Measurements from ENCODE around the gene MYRIP. TPM values are rescaled to one million over a fixed set of nuclear protein-coding genes. Genes with fewer than 3 reads are reported as not detected.
A peak's percentile ranks its signal among the peaks of the same experiment; 100 is the strongest.

The MYRIP gene
- total RNA-seq, 1 donor from 2014 or later, result 0.54 TPM

DNA sequence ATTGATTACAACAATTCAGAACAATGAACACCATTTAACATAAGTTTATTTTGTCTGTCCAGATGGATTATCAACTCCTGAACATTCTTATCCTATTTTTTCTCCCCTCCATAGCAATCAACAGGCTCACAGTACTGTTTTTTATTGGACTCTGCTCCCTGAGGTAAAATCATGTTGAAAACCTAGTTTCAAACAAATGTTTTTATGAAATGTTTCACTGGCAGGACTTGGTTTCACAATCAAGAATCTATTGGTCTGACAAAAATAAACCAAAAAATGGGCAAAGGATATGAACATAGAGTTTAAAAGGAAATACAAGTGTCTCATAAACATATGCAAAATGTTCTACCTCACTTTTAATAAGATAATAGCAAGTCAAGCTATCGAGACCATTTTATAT is 2.6 kb upstream of the MYRIP start:
- Mint-ChIP-seq H3K4me1 (peaks cover 19% of the 10 kb centered on the region), H3K9me3 (no peaks in the 10 kb centered on the region), H3K4me3 (peak overlapping the region; percentile 25), H3K27ac (ENCODE audit: unreplicated experiment) (no peak overlapping the region), H3K27me3 (ENCODE audit: low read depth) (peaks cover 81% of the 10 kb centered on the region), H3K36me3 (ENCODE audit: low read depth) (no peaks in the 10 kb centered on the region)
- TF ChIP-seq, protein P1, sequence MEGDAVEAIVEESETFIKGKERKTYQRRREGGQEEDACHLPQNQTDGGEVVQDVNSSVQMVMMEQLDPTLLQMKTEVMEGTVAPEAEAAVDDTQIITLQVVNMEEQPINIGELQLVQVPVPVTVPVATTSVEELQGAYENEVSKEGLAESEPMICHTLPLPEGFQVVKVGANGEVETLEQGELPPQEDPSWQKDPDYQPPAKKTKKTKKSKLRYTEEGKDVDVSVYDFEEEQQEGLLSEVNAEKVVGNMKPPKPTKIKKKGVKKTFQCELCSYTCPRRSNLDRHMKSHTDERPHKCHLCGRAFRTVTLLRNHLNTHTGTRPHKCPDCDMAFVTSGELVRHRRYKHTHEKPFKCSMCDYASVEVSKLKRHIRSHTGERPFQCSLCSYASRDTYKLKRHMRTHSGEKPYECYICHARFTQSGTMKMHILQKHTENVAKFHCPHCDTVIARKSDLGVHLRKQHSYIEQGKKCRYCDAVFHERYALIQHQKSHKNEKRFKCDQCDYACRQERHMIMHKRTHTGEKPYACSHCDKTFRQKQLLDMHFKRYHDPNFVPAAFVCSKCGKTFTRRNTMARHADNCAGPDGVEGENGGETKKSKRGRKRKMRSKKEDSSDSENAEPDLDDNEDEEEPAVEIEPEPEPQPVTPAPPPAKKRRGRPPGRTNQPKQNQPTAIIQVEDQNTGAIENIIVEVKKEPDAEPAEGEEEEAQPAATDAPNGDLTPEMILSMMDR (conservative IDR thresholded peaks at IDR 0.05), result no peak
- DNase-seq (ENCODE audit: low read depth, low spot score), result no peak

- Mint-ChIP-seq H3K4me1 (peaks cover 19% of the 10 kb centered on the region), H3K36me3 (ENCODE audit: low read depth) (no peaks in the 10 kb centered on the region), H3K27me3 (ENCODE audit: low read depth) (peaks cover 91% of the 10 kb centered on the region), H3K27ac (ENCODE audit: unreplicated experiment) (peak overlapping the region; percentile 79), H3K4me3 (peak overlapping the region; percentile 93), H3K9me3 (no peaks in the 10 kb centered on the region)
- peak; percentile 9 for DNase-seq (ENCODE audit: low read depth, low spot score)
- TF ChIP-seq, protein P1 (conservative IDR thresholded peaks at IDR 0.05), result no peak
Observed at GRCh38 chr3:39808467-39809180, 785 bp upstream of the MYRIP start.

GRCh38 chr3:39809995-39810595 is 686 bp downstream of the MYRIP start:
- Mint-ChIP-seq H3K4me1 (peaks cover 19% of the 10 kb centered on the region), H3K36me3 (ENCODE audit: low read depth) (no peaks in the 10 kb centered on the region), H3K27me3 (ENCODE audit: low read depth) (peaks cover 94% of the 10 kb centered on the region), H3K4me3 (peak overlapping the region; percentile 80), H3K9me3 (no peaks in the 10 kb centered on the region), H3K27ac (ENCODE audit: unreplicated experiment) (no peak overlapping the region)
- no peak for DNase-seq (ENCODE audit: low read depth, low spot score)
- TF ChIP-seq, protein P1 (conservative IDR thresholded peaks at IDR 0.05), result no peak

DNA sequence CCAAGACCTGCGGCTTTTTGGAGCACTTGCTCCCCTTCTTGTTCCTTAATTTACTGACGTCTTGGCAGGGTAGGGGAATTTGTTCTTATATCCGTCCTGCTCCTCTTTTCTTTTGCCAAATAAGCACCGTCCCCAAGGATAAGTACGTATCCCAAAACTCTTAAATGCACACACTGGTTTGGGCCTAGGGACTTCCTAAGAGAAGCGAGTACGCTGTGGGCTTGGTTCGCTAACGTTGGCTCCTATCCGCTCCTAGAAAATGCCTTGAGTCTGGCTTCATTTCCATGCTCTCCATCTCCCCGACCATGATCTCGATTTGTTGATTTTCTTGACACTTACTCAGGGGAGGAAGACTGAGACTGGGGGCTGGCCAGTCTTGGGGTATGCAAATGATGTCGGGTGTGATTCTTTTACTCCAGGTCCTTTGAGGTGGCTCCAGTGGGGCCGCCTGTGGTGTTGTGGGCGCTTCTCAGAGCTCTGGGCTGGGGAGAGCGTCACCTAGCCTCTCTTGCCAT is 1.3 kb downstream of the MYRIP start:
- Mint-ChIP-seq H3K9me3 (no peaks in the 10 kb centered on the region), H3K27me3 (ENCODE audit: low read depth) (peaks cover 94% of the 10 kb centered on the region), H3K4me1 (peaks cover 19% of the 10 kb centered on the region), H3K36me3 (ENCODE audit: low read depth) (no peaks in the 10 kb centered on the region), H3K4me3 (peak overlapping the region; percentile 80), H3K27ac (ENCODE audit: unreplicated experiment) (no peak overlapping the region)
- no peak for DNase-seq (ENCODE audit: low read depth, low spot score)
- TF ChIP-seq, protein P1 (conservative IDR thresholded peaks at IDR 0.05), result no peak

DNA sequence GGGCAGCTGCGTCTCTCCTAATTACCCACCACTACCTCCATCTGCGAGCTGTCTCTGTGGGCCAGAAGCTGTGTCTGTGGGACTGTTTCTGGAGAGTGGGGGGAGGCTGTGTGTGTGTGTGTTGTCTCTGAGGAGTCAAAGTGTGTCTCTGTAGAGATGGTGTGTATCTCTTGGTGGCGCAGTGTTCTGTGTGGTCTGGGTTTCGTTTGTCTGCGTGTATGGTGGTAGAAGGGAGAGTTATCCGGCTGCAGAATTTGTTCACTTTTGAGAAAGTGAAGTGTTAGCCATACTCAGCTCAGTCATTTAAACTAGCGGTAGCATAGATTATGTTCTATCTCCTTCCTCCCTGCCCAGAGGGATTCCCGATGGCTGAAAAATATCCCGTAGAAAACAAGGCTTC is 2.2 kb downstream of the MYRIP start:
- no peak for DNase-seq (ENCODE audit: low read depth, low spot score)
- Mint-ChIP-seq H3K27ac (ENCODE audit: unreplicated experiment) (no peak overlapping the region), H3K9me3 (no peaks in the 10 kb centered on the region), H3K4me3 (peak overlapping the region; percentile 80), H3K4me1 (peaks cover 19% of the 10 kb centered on the region), H3K27me3 (ENCODE audit: low read depth) (peaks cover 86% of the 10 kb centered on the region), H3K36me3 (ENCODE audit: low read depth) (no peaks in the 10 kb centered on the region)
- TF ChIP-seq, protein P1 (conservative IDR thresholded peaks at IDR 0.05), result no peak
